Naive thymus-derived CD4-positive, alpha-beta T cell (primary cell): ENCODE data around the gene ANKRD44. TPM values are rescaled to one million over a fixed set of nuclear protein-coding genes. Genes with fewer than 3 reads are reported as not detected.

Experiments
- ATAC-seq: fragments of 150-1000 bp; cut with Tn5 transposase; 2 replicates; pipeline ENCODE4 v1.10.0; 2021; ENCODE audit warnings: mild to moderate bottlenecking, moderate library complexity
- CTCF ChIA-PET: fragments of 350-600 bp; sonication (Branson Sonifier 250); formaldehyde crosslinking; loops from one replicate; lab custom pipeline; 2021; ENCODE audit warnings: antibody characterized with exemption; lab: Charles Lee
- POLR2A ChIA-PET: fragments of 350-600 bp; sonication (Branson Sonifier 250); formaldehyde crosslinking; loops from one replicate; lab custom pipeline; 2021; ENCODE audit warnings: antibody characterized with exemption, inconsistent platforms; lab: Charles Lee
- DNase-seq, 9 donors: peaks; one replicate each; pipeline versions ENCODE4 v3.0.0 to v3.0.0-alpha.2; 2020 to 2022; ENCODE audit warnings: mixed read lengths in 1 of 9
- H3K27ac ChIP-seq: one replicate; pipeline ENCODE4 v1.7.0; 2013; ENCODE audit warnings: mild to moderate bottlenecking, low read depth, low read length, moderate library complexity
- H3K27me3 ChIP-seq, 2 donors: one replicate each; pipeline ENCODE4 v1.7.0; 2013; ENCODE audit warnings: low read length in 2 of 2, mild to moderate bottlenecking in 2 of 2, moderate library complexity in 2 of 2; ENCODE audit not compliant: control insufficient read depth in 2 of 2, insufficient read depth in 2 of 2
- H3K36me3 ChIP-seq, 3 experiments: 1 replicate in 2 of 3; 2 replicates in 1 of 3; pipeline ENCODE4 v1.7.0; 2013; ENCODE audit warnings: low read length in 3 of 3, mild to moderate bottlenecking in 3 of 3, moderate library complexity in 1 of 3; ENCODE audit not compliant: insufficient read depth in 3 of 3, control insufficient read depth in 2 of 3
- H3K4me1 ChIP-seq, 2 donors: one replicate each; pipeline ENCODE4 v1.7.0; 2013; ENCODE audit warnings: low read length in 2 of 2, mild to moderate bottlenecking in 2 of 2, moderate library complexity in 1 of 2; ENCODE audit not compliant: control insufficient read depth in 2 of 2, insufficient read depth in 2 of 2
- H3K4me3 ChIP-seq: 2 replicates; pipeline ENCODE4 v1.7.0; 2013; ENCODE audit warnings: mild to moderate bottlenecking, low read length
- H3K9me3 ChIP-seq, 3 experiments: 1 replicate in 2 of 3; 2 replicates in 1 of 3; pipeline ENCODE4 v1.7.0; 2013; ENCODE audit warnings: low read length in 3 of 3; ENCODE audit not compliant: control insufficient read depth in 2 of 3
- H3K27ac Mint-ChIP-seq, 9 donors: one replicate each; pipeline ENCODE4 v1.8.0; 2020 to 2022; ENCODE audit warnings: mixed read lengths in 9 of 9, mild to moderate bottlenecking in 8 of 9, moderate library complexity in 5 of 9, inconsistent platforms in 2 of 9
- H3K27me3 Mint-ChIP-seq, 5 donors: one replicate each; pipeline ENCODE4 v1.8.0; 2021 to 2022; ENCODE audit warnings: mixed read lengths in 5 of 5, mild to moderate bottlenecking in 1 of 5
- H3K36me3 Mint-ChIP-seq, 5 donors: one replicate each; pipeline ENCODE4 v1.8.0; 2020 to 2022; ENCODE audit warnings: mixed read lengths in 5 of 5, mild to moderate bottlenecking in 3 of 5, inconsistent platforms in 1 of 5
- H3K4me1 Mint-ChIP-seq, 7 donors: one replicate each; pipeline ENCODE4 v1.8.0; 2020 to 2022; ENCODE audit warnings: mixed read lengths in 7 of 7, mild to moderate bottlenecking in 3 of 7, inconsistent platforms in 1 of 7
- H3K4me3 Mint-ChIP-seq, 10 donors: one replicate each; pipeline ENCODE4 v1.8.0; 2020 to 2022; ENCODE audit warnings: mild to moderate bottlenecking in 10 of 10, mixed read lengths in 10 of 10, moderate library complexity in 6 of 10, inconsistent platforms in 2 of 10
- H3K9me3 Mint-ChIP-seq, 11 donors: one replicate each; pipeline ENCODE4 v1.8.0; 2020 to 2022; ENCODE audit warnings: mixed read lengths in 11 of 11, mild to moderate bottlenecking in 4 of 11, inconsistent platforms in 1 of 11, moderate library complexity in 1 of 11
- intact Hi-C, 2 donors: fragments of 100-400 bp; cut with micrococcal nuclease; formaldehyde crosslinking; loops; one replicate each; pipeline ENCODE4 v1.15.1; 2023
- polyA plus RNA-seq, 2 donors: library from polyadenylated mRNA; unstranded; fragments of 300-500 nt; fragmentation: Illumina TruSeq; gene quantifications; one replicate each; pipeline ENCODE4 v1.2.3, GENCODE V29; 2021
- total RNA-seq, 6 experiments: library from RNA in 5 of 6; stranded (reverse) in 5 of 6; gene quantifications; 1 replicate in 5 of 6; 2 replicates in 1 of 6; pipeline ENCODE4 v1.2.3 and lab custom pipeline; 2021 to 2026

Gene ANKRD44
- total and polyA plus RNA-seq, 7 experiments from 2014 or later, result 88.6 to 296 (median 235) TPM

GRCh38 chr2:196994764-196995163, 315.8 kb downstream of the ANKRD44 start:
- ChIA-PET CTCF (interaction anchor here (0.6 kb wide), 1 partner anchor 715 kb away, joined by 3 read pairs; no protein-coding TSS in a partner anchor), POLR2A (no interaction called here)
- Mint-ChIP-seq H3K27me3 (no peaks in the 10 kb centered on the region), H3K9me3 (peaks cover 0 to 3% (median 0%) of the 10 kb centered on the region in 11 donors), H3K27ac (peak overlapping the region in 3 of 9 donors; percentile 46 to 75 (median 63)), H3K4me1 (peaks cover 6 to 36% (median 33%) of the 10 kb centered on the region in 7 donors), H3K4me3 (no peak overlapping the region), H3K36me3 (peaks cover 14 to 64% (median 53%) of the 10 kb centered on the region in 5 donors)
- Histone ChIP-seq H3K4me1 (peaks cover 0 to 10% of the 10 kb centered on the region in 2 donors), H3K9me3 (no peaks in the 10 kb centered on the region), H3K36me3 (peaks cover 25 to 77% (median 30%) of the 10 kb centered on the region in 3 experiments), H3K27ac (no peak overlapping the region), H3K4me3 (no peak overlapping the region), H3K27me3 (no peaks in the 10 kb centered on the region)
- no peak for DNase-seq
- intact Hi-C loops, result no loop called here
- no peak for ATAC-seq

GRCh38 chr2:196993617-196994016, 317.0 kb downstream of the ANKRD44 start:
- Histone ChIP-seq H3K27me3 (no peaks in the 10 kb centered on the region), H3K27ac (no peak overlapping the region), H3K36me3 (peaks cover 19 to 69% (median 25%) of the 10 kb centered on the region in 3 experiments), H3K4me3 (no peak overlapping the region), H3K4me1 (peaks cover 0 to 13% of the 10 kb centered on the region in 2 donors), H3K9me3 (no peaks in the 10 kb centered on the region)
- ATAC-seq (no peak), DNase-seq (no peak)
- H3K36me3 Mint-ChIP-seq, result peaks cover 14 to 68% (median 52%) of the 10 kb centered on the region in 5 donors
- H3K9me3 Mint-ChIP-seq, result peaks cover 0 to 3% (median 0%) of the 10 kb centered on the region in 11 donors
- ChIA-PET POLR2A (interaction anchor here (0.6 kb wide), 1 partner anchor 64 kb away, joined by 4 read pairs; no protein-coding TSS in a partner anchor), CTCF (interaction anchor here (0.7 to 1.3 kb wide), 2 partner anchors 18 to 794 kb away, joined by 3 read pairs; no protein-coding TSS in a partner anchor)
- intact Hi-C loops, result no loop called here
- H3K27ac Mint-ChIP-seq, result peak overlapping the region in 7 of 9 donors; percentile 29 to 77 (median 60)
- H3K27me3 Mint-ChIP-seq, result no peaks in the 10 kb centered on the region
- H3K4me3 Mint-ChIP-seq, result no peak overlapping the region
- peaks cover 13 to 47% (median 41%) of the 10 kb centered on the region in 7 donors for H3K4me1 Mint-ChIP-seq

- Mint-ChIP-seq H3K4me3 (no peak overlapping the region), H3K9me3 (peaks cover 0 to 3% (median 0%) of the 10 kb centered on the region in 11 donors), H3K36me3 (peaks cover 14 to 66% (median 53%) of the 10 kb centered on the region in 5 donors), H3K27ac (peak overlapping the region in 7 of 9 donors; percentile 49 to 86 (median 71)), H3K4me1 (peaks cover 20 to 56% (median 48%) of the 10 kb centered on the region in 7 donors), H3K27me3 (no peaks in the 10 kb centered on the region)
- no peak for ATAC-seq
- DNase-seq, result no peak
- Histone ChIP-seq H3K9me3 (no peaks in the 10 kb centered on the region), H3K4me1 (peaks cover 0 to 14% of the 10 kb centered on the region in 2 donors), H3K4me3 (no peak overlapping the region), H3K36me3 (peaks cover 16 to 61% (median 24%) of the 10 kb centered on the region in 3 experiments), H3K27me3 (no peaks in the 10 kb centered on the region), H3K27ac (no peak overlapping the region)
- CTCF ChIA-PET, result interaction anchor here (1.1 to 1.3 kb wide), 2 partner anchors 19 to 36 kb away, joined by 3 read pairs; no protein-coding TSS in a partner anchor
- POLR2A ChIA-PET, result no interaction called here
- intact Hi-C loops, result no loop called here
Measured at GRCh38 chr2:196992466-196992865, 318.1 kb downstream of the ANKRD44 start.

- Histone ChIP-seq H3K27ac (peak overlapping the region; percentile 2), H3K27me3 (no peaks in the 10 kb centered on the region), H3K9me3 (no peaks in the 10 kb centered on the region), H3K4me3 (no peak overlapping the region), H3K4me1 (peaks cover 0 to 14% of the 10 kb centered on the region in 2 donors), H3K36me3 (peaks cover 16 to 60% (median 21%) of the 10 kb centered on the region in 3 experiments)
- ChIA-PET POLR2A (no interaction called here), CTCF (no interaction called here)
- ATAC-seq (no peak), DNase-seq (no peak)
- intact Hi-C loops, result no loop called here
- H3K27ac Mint-ChIP-seq, result peak overlapping the region; percentile 51 to 84 (median 76)
- peaks cover 0 to 3% (median 0%) of the 10 kb centered on the region in 11 donors for H3K9me3 Mint-ChIP-seq
- H3K27me3 Mint-ChIP-seq, result no peaks in the 10 kb centered on the region
- peaks cover 20 to 62% (median 55%) of the 10 kb centered on the region in 7 donors for H3K4me1 Mint-ChIP-seq
- H3K4me3 Mint-ChIP-seq, result peak overlapping the region in 4 of 10 donors; percentile 4 to 29 (median 22)
- H3K36me3 Mint-ChIP-seq, result peaks cover 14 to 77% (median 58%) of the 10 kb centered on the region in 5 donors
Measured at GRCh38 chr2:196990788-196991461, 319.7 kb downstream of the ANKRD44 start.

- POLR2A ChIA-PET, result interaction anchor here (0.6 kb wide), 1 partner anchor 372 kb away, joined by 3 read pairs; no protein-coding TSS in a partner anchor
- no peak overlapping the region for H3K4me3 ChIP-seq
- H3K4me1 ChIP-seq, result peaks cover 0 to 14% of the 10 kb centered on the region in 2 donors
- peaks cover 16 to 52% (median 16%) of the 10 kb centered on the region in 3 experiments for H3K36me3 ChIP-seq
- Mint-ChIP-seq H3K4me1 (peaks cover 20 to 62% (median 55%) of the 10 kb centered on the region in 7 donors), H3K27me3 (no peaks in the 10 kb centered on the region), H3K27ac (peak overlapping the region; percentile 51 to 85 (median 73)), H3K9me3 (peaks cover 0 to 2% (median 0%) of the 10 kb centered on the region in 11 donors), H3K36me3 (peaks cover 13 to 77% (median 61%) of the 10 kb centered on the region in 5 donors), H3K4me3 (peak overlapping the region in 3 of 10 donors; percentile 18 to 32 (median 31))
- peak overlapping the region; percentile 2 for H3K27ac ChIP-seq
- ATAC-seq, result no peak
- intact Hi-C loops, result no loop called here
- CTCF ChIA-PET, result interaction anchor here (1.2 kb wide), 1 partner anchor 9 kb away, joined by 3 read pairs; no protein-coding TSS in a partner anchor
- DNase-seq, result no peak
- no peaks in the 10 kb centered on the region for H3K9me3 ChIP-seq
- no peaks in the 10 kb centered on the region for H3K27me3 ChIP-seq
Measured at GRCh38 chr2:196990092-196990491, 320.5 kb downstream of the ANKRD44 start.

- DNase-seq, result no peak
- CTCF ChIA-PET, result interaction anchor here (1.2 kb wide), 1 partner anchor 9 kb away, joined by 3 read pairs; no protein-coding TSS in a partner anchor
- Mint-ChIP-seq H3K4me1 (peaks cover 20 to 62% (median 55%) of the 10 kb centered on the region in 7 donors), H3K27ac (peak overlapping the region in 8 of 9 donors; percentile 4 to 85 (median 72)), H3K9me3 (peaks cover 0 to 4% (median 0%) of the 10 kb centered on the region in 11 donors), H3K36me3 (peaks cover 10 to 73% (median 57%) of the 10 kb centered on the region in 5 donors), H3K4me3 (peak overlapping the region in 2 of 10 donors; percentile 8 to 13), H3K27me3 (no peaks in the 10 kb centered on the region)
- H3K9me3 ChIP-seq, result no peaks in the 10 kb centered on the region
- H3K4me1 ChIP-seq, result peaks cover 0 to 14% of the 10 kb centered on the region in 2 donors
- H3K27me3 ChIP-seq, result no peaks in the 10 kb centered on the region
- POLR2A ChIA-PET, result no interaction called here
- no peak overlapping the region for H3K27ac ChIP-seq
- H3K36me3 ChIP-seq, result peaks cover 11 to 46% (median 16%) of the 10 kb centered on the region in 3 experiments
- H3K4me3 ChIP-seq, result no peak overlapping the region
- intact Hi-C loops, result loop anchor here in 1 of 2 donors (5.0 kb wide), 1 partner anchor 62 kb away; the partner anchor contains the start of gene PGAP1
- ATAC-seq, result no peak
Measured at GRCh38 chr2:196989496-196989895, 321.1 kb downstream of the ANKRD44 start.
